ENCODE data around the gene CYP11A1.

The CYP11A1 gene

GRCh38 chr15:74327756-74328155 lies 39.7 kb downstream of the CYP11A1 start:
- no peak for DNase-seq (ENCODE audit: low read depth in 1 of 2, low spot score in 1 of 2)

- no peak for DNase-seq (ENCODE audit: low read depth in 1 of 2, low spot score in 1 of 2)
Measured at GRCh38 chr15:74326746-74327145, 40.7 kb downstream of the CYP11A1 start.

DNA sequence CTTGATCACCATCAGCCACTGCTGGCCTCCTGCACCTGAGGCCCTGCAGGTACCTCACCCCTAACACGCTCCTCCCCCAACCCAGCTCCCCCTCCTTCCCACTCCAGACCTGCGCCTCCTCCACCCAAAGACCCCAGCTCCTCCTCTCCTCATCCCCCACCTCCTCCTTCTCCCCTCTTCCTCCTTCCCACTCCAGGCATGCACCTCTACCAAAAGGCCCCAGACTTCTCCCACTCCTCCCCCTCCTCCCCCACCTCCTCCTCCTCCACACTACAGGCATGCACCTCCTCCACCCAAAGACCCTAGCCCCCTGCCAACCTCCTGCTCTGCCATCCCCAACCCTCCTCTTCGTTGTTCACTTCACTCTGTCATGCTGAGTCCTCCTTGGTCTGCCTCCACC lies 42.7 kb downstream of the CYP11A1 start:
- no peak for DNase-seq (ENCODE audit: low read depth in 1 of 2, low spot score in 1 of 2)

DNA sequence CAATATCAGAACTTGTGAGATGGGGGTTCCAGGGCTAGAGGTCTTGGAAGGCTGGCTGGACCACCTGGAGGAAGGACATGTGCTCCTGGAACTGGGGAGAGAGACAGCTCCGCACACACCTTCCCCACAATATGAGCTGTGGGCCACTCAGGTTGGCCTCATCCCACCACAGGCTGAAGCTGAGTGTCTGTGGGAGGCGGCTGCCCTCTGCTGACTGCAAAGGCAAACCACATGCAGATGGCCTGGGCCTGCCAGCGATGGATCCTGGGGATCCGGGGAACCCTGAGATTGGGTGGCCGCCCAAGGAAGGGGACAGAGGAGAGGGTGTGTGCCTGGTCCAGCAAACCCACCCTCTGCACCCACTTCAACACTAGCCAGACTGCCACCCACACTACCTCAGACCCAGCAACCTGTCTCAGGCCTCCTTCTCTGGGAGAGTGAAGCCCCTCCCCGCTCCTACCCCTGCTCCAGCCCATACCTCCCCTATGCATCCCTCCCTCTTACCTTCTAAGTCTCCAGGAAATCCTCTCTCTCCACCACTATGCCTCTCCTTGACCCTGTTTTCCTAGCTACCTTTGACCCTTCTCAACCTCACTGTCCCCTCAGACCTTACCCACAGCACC lies 44.8 kb downstream of the CYP11A1 start:
- peak; percentile 10 to 36 for DNase-seq (ENCODE audit: low read depth in 1 of 2, low spot score in 1 of 2)

DNA sequence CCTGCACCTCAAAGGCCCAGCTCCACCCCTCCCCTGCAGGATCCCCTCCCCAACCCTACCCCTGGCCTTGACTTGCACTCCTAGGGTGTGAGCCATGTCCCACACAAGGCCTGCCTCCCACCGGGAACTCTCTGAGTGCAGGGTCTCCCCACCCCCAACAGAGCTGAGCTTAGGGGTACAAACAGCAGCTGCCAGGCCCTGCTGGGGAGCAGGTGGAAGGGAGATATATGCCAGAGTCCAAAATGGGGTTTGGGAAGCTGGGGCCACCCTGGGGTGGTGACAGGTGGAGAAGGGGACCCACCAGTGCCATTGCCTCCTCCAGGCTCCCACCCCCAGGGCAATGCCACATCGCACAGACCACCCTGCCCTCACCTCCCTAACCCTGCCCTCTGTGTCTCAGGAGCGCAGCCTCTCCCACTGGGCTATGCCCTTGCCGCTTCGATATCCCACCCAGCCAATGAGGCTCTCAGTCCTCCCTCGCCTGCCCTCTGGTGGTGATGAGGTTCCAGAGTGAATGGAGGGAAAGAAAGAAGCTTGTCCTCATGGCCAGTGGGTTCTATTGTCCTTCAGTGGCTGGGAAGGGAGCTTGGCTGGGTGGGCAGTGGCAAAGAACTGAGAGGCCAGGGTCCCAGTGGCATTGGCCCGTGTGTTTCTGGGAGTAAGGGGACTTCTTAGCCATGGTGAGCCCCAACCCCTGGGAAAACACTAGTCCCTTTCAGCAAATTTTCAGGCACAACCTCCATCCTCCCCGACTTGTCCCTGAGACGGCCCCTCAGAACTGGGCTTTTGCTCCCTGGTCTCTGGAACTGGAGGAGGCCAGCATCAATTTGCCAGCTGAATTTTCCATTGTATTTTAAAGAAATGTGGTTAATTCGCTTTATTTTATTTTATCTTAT lies 46.8 kb downstream of the CYP11A1 start:
- no peak for DNase-seq (ENCODE audit: low read depth in 1 of 2, low spot score in 1 of 2)

GRCh38 chr15:74319596-74320351 lies 47.7 kb downstream of the CYP11A1 start:
- no peak for DNase-seq (ENCODE audit: low read depth in 1 of 2, low spot score in 1 of 2)

- DNase-seq (ENCODE audit: low read depth in 1 of 2, low spot score in 1 of 2): no peak
Measured at GRCh38 chr15:74319138-74319460, 48.3 kb downstream of the CYP11A1 start.

DNA sequence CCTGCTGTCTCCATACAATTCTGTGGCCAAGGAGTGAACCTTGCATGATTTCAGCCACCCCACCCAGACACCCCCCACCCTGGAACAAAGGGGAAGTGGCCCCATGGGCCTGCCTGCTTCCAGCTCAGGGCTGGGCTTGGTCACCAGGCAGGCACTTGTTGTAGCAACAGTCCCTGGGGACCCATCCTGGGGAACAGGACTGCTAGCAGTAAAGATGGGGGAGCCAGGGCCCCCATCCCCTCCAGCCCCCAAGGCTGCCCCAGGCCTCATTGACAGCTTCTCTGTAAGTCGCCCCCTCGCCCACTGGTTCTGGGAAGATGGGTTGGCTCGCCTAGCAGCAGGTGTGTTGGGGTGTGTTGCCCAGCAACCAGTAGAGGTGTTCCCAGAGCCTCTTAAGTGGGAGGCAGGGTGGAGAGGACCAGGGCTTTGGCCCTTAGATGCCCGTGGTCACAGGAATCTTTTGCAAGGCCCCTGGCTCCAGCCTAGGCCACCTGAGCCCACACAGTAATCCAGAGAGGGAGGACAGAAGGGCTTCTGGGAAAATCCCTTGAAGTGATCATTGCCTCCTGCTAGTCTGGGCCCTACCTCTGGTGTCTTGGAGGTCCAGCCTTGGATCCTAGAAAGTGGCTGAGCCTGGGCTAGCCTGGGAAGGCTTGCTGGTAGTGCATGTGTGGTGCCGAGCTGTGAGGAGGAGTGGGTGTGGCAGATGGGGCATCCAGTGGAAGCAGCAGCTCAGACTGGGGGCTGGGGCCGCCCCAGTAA lies 48.9 kb downstream of the CYP11A1 start:
- no peak for DNase-seq (ENCODE audit: low read depth in 1 of 2, low spot score in 1 of 2)

- DNase-seq (ENCODE audit: low read depth in 1 of 2, low spot score in 1 of 2): no peak
Measured at GRCh38 chr15:74317820-74318375, 49.5 kb downstream of the CYP11A1 start.

DNA sequence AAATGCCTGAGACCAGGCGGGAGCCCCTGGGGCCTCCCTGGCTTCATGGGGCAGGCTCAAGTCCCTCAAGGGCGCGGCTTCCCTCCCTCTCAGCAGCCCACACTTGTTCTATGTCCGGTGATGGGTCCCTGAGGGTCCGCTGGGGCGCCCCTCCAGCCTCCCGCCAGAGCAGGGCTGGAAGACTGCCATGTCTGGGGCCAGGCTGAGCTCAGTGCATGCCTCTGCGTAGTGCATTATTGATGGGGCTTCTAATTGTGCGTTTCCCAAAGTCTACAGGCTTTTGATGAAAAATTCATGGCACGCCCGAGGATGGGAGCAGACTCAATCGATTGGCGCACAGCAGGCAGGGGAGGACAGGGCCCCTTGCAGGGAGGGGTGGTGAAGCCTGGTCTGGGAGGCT lies 51.3 kb downstream of the CYP11A1 start:
- no peak for DNase-seq (ENCODE audit: low read depth in 1 of 2, low spot score in 1 of 2)

GRCh38 chr15:74315626-74316025 lies 51.8 kb downstream of the CYP11A1 start:
- no peak for DNase-seq (ENCODE audit: low read depth in 1 of 2, low spot score in 1 of 2)

DNA sequence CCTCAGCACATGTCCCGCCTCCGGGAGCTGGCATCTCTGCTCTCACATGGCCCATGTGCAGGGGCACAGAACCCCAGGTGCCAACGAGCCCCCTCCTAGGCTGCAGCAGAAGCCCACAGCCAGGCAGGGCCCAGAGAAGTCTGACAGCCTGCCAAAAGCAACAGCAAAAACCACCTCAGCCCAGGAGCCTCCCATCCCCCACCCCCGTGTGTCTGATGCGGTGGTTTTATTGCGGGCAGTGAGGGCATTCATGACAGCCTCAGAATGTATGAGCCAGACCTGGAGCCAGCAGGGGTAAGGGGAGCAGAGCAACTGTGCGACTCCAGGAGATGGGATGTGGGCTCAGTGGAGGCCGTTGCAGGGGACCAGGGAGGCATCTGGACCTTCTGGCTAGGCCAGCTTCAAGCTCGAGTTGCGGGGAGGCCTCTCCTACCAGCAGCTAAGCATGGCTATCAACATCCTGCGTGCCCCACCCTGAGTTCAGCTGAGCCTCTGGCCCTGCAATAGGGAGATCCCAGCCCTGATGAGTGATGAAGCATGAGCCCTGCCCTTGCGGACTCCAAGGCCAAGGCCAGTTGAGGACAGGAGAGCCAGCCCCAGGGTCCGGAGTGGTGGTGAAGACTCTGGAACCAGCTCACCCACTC lies 52.5 kb downstream of the CYP11A1 start:
- DNase-seq (ENCODE audit: low read depth in 1 of 2, low spot score in 1 of 2): no peak

GRCh38 chr15:74313889-74314288 lies 53.6 kb downstream of the CYP11A1 start:
- no peak for DNase-seq (ENCODE audit: low read depth in 1 of 2, low spot score in 1 of 2)

DNA sequence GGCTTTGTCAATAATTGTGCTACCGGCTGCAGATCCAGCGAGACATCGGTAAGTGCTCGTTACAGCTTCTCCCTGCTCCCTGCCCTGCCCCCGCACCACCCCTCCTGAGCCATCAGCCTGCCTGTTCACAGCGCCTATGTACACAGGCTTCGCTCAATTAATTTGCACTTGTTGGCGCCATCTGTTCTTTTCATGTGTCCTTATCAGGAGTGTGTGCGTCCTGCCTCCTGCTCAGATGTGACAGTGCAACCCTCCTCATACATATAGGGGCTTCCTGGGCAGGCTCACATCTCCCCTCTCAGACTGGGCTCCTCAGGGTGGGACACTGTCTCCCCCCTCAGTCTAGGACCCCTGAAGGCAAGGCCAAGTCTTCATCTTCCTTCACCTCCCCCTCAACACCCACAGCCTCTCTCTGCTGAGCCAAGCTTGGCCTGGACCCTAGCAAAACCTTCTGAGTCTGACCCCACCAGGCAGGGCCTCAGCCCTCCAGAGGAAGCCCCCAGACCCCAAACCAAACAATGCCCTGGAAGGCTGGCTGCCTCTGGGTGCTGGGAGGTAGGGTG lies 54.9 kb downstream of the CYP11A1 start:
- DNase-seq (ENCODE audit: low read depth in 1 of 2, low spot score in 1 of 2): no peak

- no peak for DNase-seq (ENCODE audit: low read depth in 1 of 2, low spot score in 1 of 2)
Measured at GRCh38 chr15:74311734-74312444, 55.6 kb downstream of the CYP11A1 start.

- no peak for DNase-seq (ENCODE audit: low read depth in 1 of 2, low spot score in 1 of 2)
Measured at GRCh38 chr15:74307827-74308811, 59.3 kb downstream of the CYP11A1 start.

GRCh38 chr15:74306781-74307217 lies 60.6 kb downstream of the CYP11A1 start:
- no peak for DNase-seq (ENCODE audit: low read depth in 1 of 2, low spot score in 1 of 2)

- no peak for DNase-seq (ENCODE audit: low read depth in 1 of 2, low spot score in 1 of 2)
Measured at GRCh38 chr15:74305687-74306086, 61.8 kb downstream of the CYP11A1 start.

All from stimulated activated CD4-positive, alpha-beta T cell treated with anti-CD3 and anti-CD28 coated beads, Interleukin-15, amount 100 ng/mL, for 1 hour (primary cell).